Fibroblast of lung (primary cell): ENCODE results near the gene KHK. TPM values are rescaled to one million over a fixed set of nuclear protein-coding genes. Genes with fewer than 3 reads are reported as not detected.

ENCODE experiments used
- DNase-seq, 2 donors: peaks; one replicate each; pipeline versions ENCODE4 v3.0.0 to v3.0.0-alpha.2; 2010; ENCODE audit warnings: low read depth in 2 of 2
- H2AFZ ChIP-seq: 2 replicates; pipeline ENCODE4 v1.5.1; 2012; ENCODE audit warnings: low read length, control low read depth, inconsistent platforms
- H3K27ac ChIP-seq: 2 replicates; pipeline ENCODE4 v1.5.1; 2011; ENCODE audit warnings: low read length, control low read depth; ENCODE audit not compliant: insufficient read depth
- H3K27me3 ChIP-seq: 2 replicates; pipeline ENCODE4 v1.5.1; 2011; ENCODE audit warnings: mild to moderate bottlenecking, low read length; ENCODE audit not compliant: control insufficient read depth, insufficient read depth
- H3K36me3 ChIP-seq: 2 replicates; pipeline ENCODE4 v1.5.1; 2011; ENCODE audit warnings: low read length; ENCODE audit not compliant: control insufficient read depth, insufficient read depth
- H3K4me1 ChIP-seq: 2 replicates; pipeline ENCODE4 v1.5.1; 2011; ENCODE audit warnings: low read length; ENCODE audit not compliant: control insufficient read depth, insufficient read depth; ENCODE audit errors: extremely low read depth
- H3K4me2 ChIP-seq: 2 replicates; pipeline ENCODE4 v1.5.1; 2011; ENCODE audit warnings: low read length, control low read depth; ENCODE audit not compliant: insufficient read depth; ENCODE audit errors: extremely low read depth
- H3K4me3 ChIP-seq, 4 experiments: fragments of 200-600 bp in 1 of 4; sonication (generic) in 1 of 4; replicated peaks in 1 of 4; 2 replicates each; pipeline ENCODE4 v1.5.1; 2011 to 2016; ENCODE audit warnings: low read length in 4 of 4, low read depth in 3 of 4, mild to moderate bottlenecking in 3 of 4, control low read depth in 2 of 4, inconsistent platforms in 1 of 4, mixed read lengths in 1 of 4; ENCODE audit not compliant: insufficient read depth in 1 of 4; ENCODE audit errors: control extremely low read depth in 1 of 4
- H3K79me2 ChIP-seq: 2 replicates; pipeline ENCODE4 v1.5.1; 2012; ENCODE audit warnings: mild to moderate bottlenecking, low read length, inconsistent platforms; ENCODE audit not compliant: control insufficient read depth, insufficient read depth
- H3K9ac ChIP-seq: 2 replicates; pipeline ENCODE4 v1.5.1; 2011; ENCODE audit warnings: mild to moderate bottlenecking, low read length, control low read depth; ENCODE audit not compliant: insufficient read depth
- H3K9me3 ChIP-seq: 2 replicates; pipeline ENCODE4 v1.5.1; 2012; ENCODE audit warnings: low read depth, low read length; ENCODE audit not compliant: control insufficient read depth, insufficient read depth
- H4K20me1 ChIP-seq: 2 replicates; pipeline ENCODE4 v1.5.1; 2011; ENCODE audit warnings: low read length; ENCODE audit not compliant: control insufficient read depth, insufficient read depth; ENCODE audit errors: extremely low read depth
- CTCF ChIP-seq, 2 donors: IDR thresholded peaks in 1 of 2; conservative IDR thresholded peaks in 1 of 2; 1 replicate in 1 of 2; 2 replicates in 1 of 2; pipeline ENCODE4 v1.5.1; 2011 to 2012; ENCODE audit warnings: low read length in 2 of 2, control low read depth in 1 of 2, inconsistent platforms in 1 of 2, low read depth in 1 of 2, mild to moderate bottlenecking in 1 of 2
- EZH2 ChIP-seq: IDR thresholded peaks from 2 replicates; pipeline ENCODE4 v1.5.1; 2012; ENCODE audit warnings: low read length, control low read depth, mild to moderate bottlenecking; ENCODE audit errors: missing control alignments
- polyA plus RNA-seq, 2 donors: library from polyadenylated mRNA; depleted of rRNA in 1 of 2; stranded (reverse) in 1 of 2; unstranded in 1 of 2; fragments of >200 nt; gene quantifications; 2 replicates each; pipeline ENCODE4 v1.2.1, GENCODE V29; 2011 to 2012; ENCODE audit warnings: missing spikeins in 1 of 2
- total RNA-seq: library from RNA; depleted of rRNA; stranded (reverse); fragments of >200 nt; gene quantifications from 2 replicates; pipeline ENCODE4 v1.2.1, GENCODE V29; 2014

The KHK gene
- total and polyA plus RNA-seq, 2 donors (not counting 1 experiment from before 2014, with no cell fraction given), result 0.17 to 1.3 TPM

- Histone ChIP-seq H3K4me3 (no peak within 1 kb of the TSS), H2AFZ (no peak within 1 kb of the TSS), H3K4me2 (no peak within 1 kb of the TSS), H3K79me2 (no peaks in the 10 kb centered on the region), H3K27ac (no peak within 1 kb of the TSS), H3K36me3 (no peaks in the 10 kb centered on the region), H3K9ac (no peak within 1 kb of the TSS), H3K9me3 (no peaks in the 10 kb centered on the region), H4K20me1 (no peaks in the 10 kb centered on the region), H3K27me3 (peaks cover 26% of the 10 kb centered on the region), H3K4me1 (no peaks in the 10 kb centered on the region)
- DNase-seq, result no peak
- no peak for TF ChIP-seq CTCF (conservative IDR thresholded peaks at IDR 0.05 in 1 of 2, IDR thresholded peaks at IDR 0.05 in 1 of 2; ENCODE audit: low read depth in 1 of 2, low read length in 2 of 2)
- no peak for TF ChIP-seq EZH2
These were observed 62.3 kb downstream of the KHK start, which contains the start of gene TCF23 for GRCh38 chr2:27148801-27149439. Gene TCF23 (plus strand): TSS chr2:27149004. CDS start chr2:27149134, 130 bp downstream.

- Histone ChIP-seq H3K36me3 (no peaks in the 10 kb centered on the region), H4K20me1 (no peaks in the 10 kb centered on the region), H3K4me2 (no peak overlapping the region), H3K9me3 (no peaks in the 10 kb centered on the region), H3K27me3 (peaks cover 30% of the 10 kb centered on the region), H3K9ac (no peak overlapping the region), H3K79me2 (no peaks in the 10 kb centered on the region), H3K4me1 (no peaks in the 10 kb centered on the region), H3K4me3 (no peak overlapping the region), H2AFZ (no peak overlapping the region), H3K27ac (no peak overlapping the region)
- no peak for TF ChIP-seq CTCF (conservative IDR thresholded peaks at IDR 0.05 in 1 of 2, IDR thresholded peaks at IDR 0.05 in 1 of 2; ENCODE audit: low read depth in 1 of 2, low read length in 2 of 2)
- no peak for TF ChIP-seq EZH2
- DNase-seq, result no peak
These were observed 63.2 kb downstream of the KHK start for GRCh38 chr2:27149570-27150405.

Other genes starting within 250 kb of the KHK start
- not detected in 2 replicates for gene DPYSL5, start 238.6 kb upstream of the KHK start, total RNA-seq
- not detected in 2 replicates for gene DPYSL5, start 238.6 kb upstream of the KHK start, polyA plus RNA-seq
- 2.8 and 7.9 TPM in 2 replicates for gene MAPRE3, start 116.1 kb upstream of the KHK start, total RNA-seq
- 13.9 and 21.0 TPM in 2 replicates for gene MAPRE3, start 116.1 kb upstream of the KHK start, polyA plus RNA-seq
- 17.5 and 22.6 TPM in 2 replicates for gene TMEM214, start 53.8 kb upstream of the KHK start, total RNA-seq
- 115 and 127 TPM in 2 replicates for gene TMEM214, start 53.8 kb upstream of the KHK start, polyA plus RNA-seq
- 19.8 TPM in 2 replicates for gene AGBL5, start 35.1 kb upstream of the KHK start, total RNA-seq
- 20.9 and 26.1 TPM in 2 replicates for gene AGBL5, start 35.1 kb upstream of the KHK start, polyA plus RNA-seq
- 479 and 505 TPM in 2 replicates for gene OST4, start 15.1 kb upstream of the KHK start, total RNA-seq
- 1,054 and 1,265 TPM in 2 replicates for gene OST4, start 15.1 kb upstream of the KHK start, polyA plus RNA-seq
- 187 and 251 TPM in 2 replicates for gene EMILIN1, start 8.2 kb upstream of the KHK start, total RNA-seq
- 44.3 and 46.8 TPM in 2 replicates for gene EMILIN1, start 8.2 kb upstream of the KHK start, polyA plus RNA-seq
- 2.3 and 10.0 TPM in 2 replicates for gene CGREF1, start 32.4 kb downstream of the KHK start, total RNA-seq
- 1.5 and 1.9 TPM in 2 replicates for gene CGREF1, start 32.4 kb downstream of the KHK start, polyA plus RNA-seq
- 0.17 and 0.26 TPM in 2 replicates for gene ABHD1, start 37.0 kb downstream of the KHK start, total RNA-seq
- gene ABHD1, start 37.0 kb downstream of the KHK start, polyA plus RNA-seq, result 0.08 and 0.10 TPM in 2 replicates
- gene PREB, start 47.9 kb downstream of the KHK start, total RNA-seq, result 36.0 and 39.8 TPM in 2 replicates
- 42.9 and 48.5 TPM in 2 replicates for gene PREB, start 47.9 kb downstream of the KHK start, polyA plus RNA-seq
- gene PRR30, start 52.6 kb downstream of the KHK start, total RNA-seq, result not detected in 2 replicates
- gene PRR30, start 52.6 kb downstream of the KHK start, polyA plus RNA-seq, result not detected in 2 replicates
- under 0.01 TPM in 1 of 2 replicates, not detected in the other for gene TCF23, start 62.2 kb downstream of the KHK start, total RNA-seq
- not detected in 2 replicates for gene TCF23, start 62.2 kb downstream of the KHK start, polyA plus RNA-seq
- 202 and 235 TPM in 2 replicates for gene ATRAID, start 125.3 kb downstream of the KHK start, total RNA-seq
- 176 and 238 TPM in 2 replicates for gene ATRAID, start 125.3 kb downstream of the KHK start, polyA plus RNA-seq
- gene SLC5A6, start 125.5 kb downstream of the KHK start, total RNA-seq, result 13.9 and 18.5 TPM in 2 replicates
- 11.5 and 21.0 TPM in 2 replicates for gene SLC5A6, start 125.5 kb downstream of the KHK start, polyA plus RNA-seq
- 32.0 and 33.1 TPM in 2 replicates for gene CAD, start 130.6 kb downstream of the KHK start, total RNA-seq
- 11.9 and 21.5 TPM in 2 replicates for gene CAD, start 130.6 kb downstream of the KHK start, polyA plus RNA-seq
- under 0.01 TPM in 1 of 2 replicates, not detected in the other for gene SLC30A3, start 176.3 kb downstream of the KHK start, total RNA-seq
- gene SLC30A3, start 176.3 kb downstream of the KHK start, polyA plus RNA-seq, result 0.12 and 0.38 TPM in 2 replicates
- gene DNAJC5G, start 188.7 kb downstream of the KHK start, total RNA-seq, result not detected in 2 replicates
- gene DNAJC5G, start 188.7 kb downstream of the KHK start, polyA plus RNA-seq, result not detected in 2 replicates
- 0.17 TPM in 1 of 2 replicates, not detected in the other for gene TRIM54, start 195.7 kb downstream of the KHK start, total RNA-seq
- gene TRIM54, start 195.7 kb downstream of the KHK start, polyA plus RNA-seq, result 0.06 TPM in 1 of 2 replicates, not detected in the other
- 1.2 and 1.3 TPM in 2 replicates for gene UCN, start 221.7 kb downstream of the KHK start, total RNA-seq
- gene UCN, start 221.7 kb downstream of the KHK start, polyA plus RNA-seq, result 0.14 TPM in 1 of 2 replicates, not detected in the other
- gene MPV17, start 236.3 kb downstream of the KHK start, total RNA-seq, result 65.2 and 83.2 TPM in 2 replicates
- gene MPV17, start 236.3 kb downstream of the KHK start, polyA plus RNA-seq, result 272 and 289 TPM in 2 replicates